ENCODE data around the gene SUPT6H.

Gene SUPT6H

DNA sequence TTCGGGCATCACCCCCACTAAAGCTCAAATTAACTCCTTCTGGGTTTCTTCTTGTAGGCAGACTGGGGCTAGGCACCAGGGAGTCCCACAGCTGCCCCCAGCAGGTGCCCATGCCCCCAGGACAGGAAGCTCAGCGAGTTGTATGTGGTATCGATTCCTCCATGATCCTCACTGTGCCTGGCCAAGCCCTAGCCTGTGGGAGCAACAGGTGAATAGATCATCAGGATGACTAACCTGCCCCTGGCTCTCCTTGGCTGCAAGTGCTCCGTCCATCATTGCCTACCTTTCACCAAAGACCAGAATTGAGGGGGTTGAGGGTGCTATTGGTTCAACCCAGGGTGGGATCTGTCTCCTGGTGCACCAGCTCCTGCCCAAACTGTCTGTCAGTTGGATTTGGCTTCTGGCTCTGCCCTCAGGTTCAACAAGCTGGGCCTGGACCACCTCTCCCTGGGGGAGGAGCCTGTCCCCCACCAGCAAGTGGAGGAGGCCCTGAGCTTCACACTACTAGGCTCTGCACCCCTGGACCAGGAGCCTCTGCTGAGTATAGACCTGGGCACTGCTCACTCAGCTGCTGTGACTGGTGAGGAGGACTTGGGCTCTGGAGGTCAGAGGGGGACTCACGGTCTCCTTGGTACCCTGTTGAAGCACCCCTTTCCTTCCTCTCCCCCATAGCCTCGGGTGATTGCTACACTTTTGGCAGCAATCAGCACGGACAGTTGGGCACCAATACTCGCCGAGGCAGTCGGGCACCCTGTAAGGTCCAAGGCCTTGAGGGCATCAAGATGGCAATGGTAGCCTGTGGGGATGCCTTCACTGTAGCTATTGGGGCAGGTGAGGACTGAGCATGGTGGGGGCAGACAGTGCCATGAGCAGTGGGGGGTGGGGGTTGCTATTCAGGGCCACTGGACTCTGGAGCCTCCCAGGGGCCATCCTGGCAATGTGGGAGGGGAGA is 78.7 kb downstream of the SUPT6H start:
- DNase-seq: no peak

DNA sequence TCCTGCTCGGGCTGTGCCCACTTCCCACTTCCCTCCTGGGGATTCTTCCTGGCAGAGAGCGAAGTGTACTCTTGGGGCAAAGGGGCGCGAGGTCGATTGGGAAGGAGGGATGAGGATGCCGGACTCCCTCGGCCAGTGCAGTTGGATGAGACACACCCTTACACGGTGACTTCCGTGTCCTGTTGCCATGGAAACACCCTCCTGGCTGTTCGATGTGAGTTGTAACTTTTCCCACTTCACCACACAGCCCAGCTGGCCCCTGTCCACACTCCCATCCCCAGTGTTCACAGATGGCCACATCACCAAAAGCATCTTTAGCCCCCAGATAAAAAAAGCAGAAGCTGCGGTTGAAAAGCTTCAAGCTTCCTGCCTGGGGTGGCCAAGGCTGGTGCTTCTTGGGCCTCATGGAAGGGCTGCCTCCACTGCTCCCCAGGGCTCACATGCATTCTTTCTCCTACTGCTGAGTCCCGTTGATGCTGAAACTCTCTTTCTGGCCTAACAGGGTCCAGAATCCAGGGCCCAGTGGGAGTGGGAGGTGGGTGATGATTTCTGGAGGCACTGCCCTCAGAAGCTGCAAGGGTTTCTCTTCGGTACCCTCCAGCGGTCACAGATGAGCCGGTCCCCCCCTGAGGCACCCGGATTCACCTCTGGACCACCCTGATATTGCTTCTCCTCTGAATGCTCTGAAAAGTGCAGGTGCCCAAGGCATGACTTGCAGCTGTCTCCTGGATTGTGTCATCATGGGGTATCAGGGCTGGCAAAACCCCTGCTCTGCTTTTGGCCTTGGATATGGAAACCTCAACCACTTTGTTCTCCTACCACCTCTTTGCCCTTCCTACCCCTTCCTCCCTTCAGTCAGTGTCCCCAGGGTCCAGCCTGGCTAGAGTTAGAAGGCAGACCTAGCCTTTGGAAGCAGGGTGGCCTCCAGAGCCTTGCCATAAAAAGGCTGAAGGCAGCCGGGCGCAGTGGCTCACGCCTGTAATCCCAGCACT is 79.6 kb downstream of the SUPT6H start:
- no peak for DNase-seq

DNA sequence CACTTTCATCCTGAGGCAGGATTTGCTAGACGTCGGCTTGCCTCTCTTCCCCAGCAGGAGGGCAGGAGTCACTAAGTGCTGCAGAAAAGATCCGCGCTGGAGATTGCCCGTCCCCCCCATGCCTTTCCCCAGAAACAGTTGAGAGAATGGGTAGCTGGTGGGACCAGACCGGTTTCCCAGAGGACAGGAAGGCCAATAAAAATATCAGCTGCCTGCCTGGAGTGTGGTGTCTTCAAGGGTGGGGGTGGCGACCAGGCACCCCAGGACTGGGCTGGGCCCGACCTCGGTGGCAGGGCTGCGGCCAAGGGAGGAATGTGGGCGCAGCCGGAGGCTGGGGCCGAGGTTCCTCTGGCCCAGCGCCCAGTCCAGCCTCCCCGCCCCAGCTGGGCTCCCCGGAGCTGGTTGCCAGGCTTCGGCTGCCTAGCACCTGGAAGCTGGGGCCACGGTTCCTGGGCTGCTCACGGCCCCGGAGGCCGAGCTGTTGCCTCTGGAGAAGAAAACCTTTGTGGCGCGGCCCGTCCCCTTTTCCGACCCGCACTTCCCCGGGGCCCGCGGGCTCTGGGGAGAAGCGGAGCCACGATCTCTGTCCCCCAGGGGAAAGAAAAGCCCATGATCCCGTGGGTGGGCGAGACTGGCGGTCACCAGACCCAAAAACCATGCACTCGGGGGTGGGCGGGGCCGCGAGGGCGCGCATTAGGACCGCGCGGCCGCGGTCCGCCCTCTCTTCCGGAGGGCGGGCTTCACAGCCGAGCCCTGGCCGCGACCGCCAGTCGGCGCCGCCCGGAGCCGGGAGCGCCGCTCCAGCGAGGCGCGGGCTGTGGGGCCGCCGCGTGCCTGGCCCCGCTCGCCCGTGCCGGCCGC is 81.5 kb downstream of the SUPT6H start, which contains the start of gene TRAF4:
TRAF4 (plus strand) TSS at position 769 of the 861 bp plus-strand sequence. CDS start 102 bp downstream, outside the sequence.
- DNase-seq: peak; percentile 72 to 79

DNA sequence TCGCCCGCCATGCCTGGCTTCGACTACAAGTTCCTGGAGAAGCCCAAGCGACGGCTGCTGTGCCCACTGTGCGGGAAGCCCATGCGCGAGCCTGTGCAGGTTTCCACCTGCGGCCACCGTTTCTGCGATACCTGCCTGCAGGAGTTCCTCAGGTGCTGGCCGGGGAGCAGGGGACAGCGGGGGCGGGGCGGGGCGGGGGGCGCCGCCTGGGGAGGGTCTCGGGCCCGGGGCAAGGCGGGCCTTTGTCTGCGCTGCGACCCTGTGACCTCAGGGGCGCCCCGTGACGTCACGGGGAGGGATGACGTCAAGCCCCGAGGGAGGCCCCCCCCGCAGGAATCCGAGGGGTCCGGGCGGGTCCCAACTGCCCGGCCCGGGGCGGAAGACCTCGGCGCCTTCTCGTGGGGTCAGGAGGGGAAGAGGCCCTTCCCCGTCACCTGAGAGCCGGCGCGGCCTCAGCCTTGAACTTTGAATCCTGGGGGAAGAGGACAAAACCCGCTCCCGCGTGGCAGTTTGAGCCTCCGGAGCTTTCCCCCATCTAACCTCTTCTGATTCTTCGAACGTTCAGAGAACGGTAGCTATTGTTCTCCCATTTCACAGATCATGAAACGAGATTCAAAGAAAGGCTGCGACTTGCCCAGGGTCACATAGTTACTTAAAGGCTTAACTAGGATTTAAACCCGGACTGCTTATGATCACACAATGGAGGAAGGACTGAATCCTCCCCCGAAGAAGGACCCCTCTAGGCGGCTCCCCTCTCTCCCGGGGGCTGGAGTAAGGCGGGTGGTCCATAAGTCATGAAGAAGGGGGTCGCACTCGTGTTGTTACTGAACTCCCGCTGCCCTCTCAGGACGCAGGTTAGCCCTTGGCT is 82.3 kb downstream of the SUPT6H start:
- peak in 1 of 2 experiments; percentile 8 for DNase-seq

DNA sequence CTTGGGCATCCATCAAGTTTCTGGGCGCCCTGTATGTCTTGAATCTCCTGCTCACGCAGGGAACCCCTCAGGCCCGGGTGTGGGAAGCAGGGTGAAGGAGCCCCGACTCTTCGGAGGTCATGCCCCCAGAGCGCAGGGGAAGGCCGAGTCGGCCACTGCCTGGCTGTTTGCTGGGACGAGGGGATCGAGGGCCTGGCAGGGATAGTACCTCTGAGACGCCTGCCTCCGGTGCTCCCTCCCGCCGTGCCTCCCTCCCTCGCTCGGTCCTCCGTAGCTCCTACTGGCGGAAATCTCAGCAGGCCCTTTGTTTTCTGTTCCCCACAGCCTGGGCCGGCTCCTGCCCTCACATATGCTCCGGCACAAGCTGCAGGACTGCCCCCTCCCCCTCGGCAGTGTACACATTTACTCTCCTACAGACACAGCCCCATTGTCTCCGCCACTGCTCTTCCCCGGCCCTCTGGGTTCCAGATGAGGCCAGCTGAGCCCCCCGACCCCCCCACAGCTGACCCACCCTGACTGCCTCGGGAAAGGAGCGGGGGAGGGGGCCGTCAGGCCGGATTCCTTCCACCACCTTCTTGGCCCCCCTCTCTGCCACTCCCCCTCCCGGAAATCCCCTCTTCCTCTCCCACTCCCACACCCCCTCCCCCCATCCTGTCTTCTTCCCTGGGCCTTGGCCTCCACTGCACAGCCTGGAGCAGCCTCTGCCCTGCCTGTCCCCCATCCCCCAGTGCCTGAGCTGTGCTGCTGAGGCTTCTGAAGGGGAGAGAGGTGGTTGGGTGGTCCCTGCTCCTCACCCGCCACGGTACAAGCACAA is 83.2 kb downstream of the SUPT6H start:
- DNase-seq: peak in 1 of 2 experiments; percentile 51

DNA sequence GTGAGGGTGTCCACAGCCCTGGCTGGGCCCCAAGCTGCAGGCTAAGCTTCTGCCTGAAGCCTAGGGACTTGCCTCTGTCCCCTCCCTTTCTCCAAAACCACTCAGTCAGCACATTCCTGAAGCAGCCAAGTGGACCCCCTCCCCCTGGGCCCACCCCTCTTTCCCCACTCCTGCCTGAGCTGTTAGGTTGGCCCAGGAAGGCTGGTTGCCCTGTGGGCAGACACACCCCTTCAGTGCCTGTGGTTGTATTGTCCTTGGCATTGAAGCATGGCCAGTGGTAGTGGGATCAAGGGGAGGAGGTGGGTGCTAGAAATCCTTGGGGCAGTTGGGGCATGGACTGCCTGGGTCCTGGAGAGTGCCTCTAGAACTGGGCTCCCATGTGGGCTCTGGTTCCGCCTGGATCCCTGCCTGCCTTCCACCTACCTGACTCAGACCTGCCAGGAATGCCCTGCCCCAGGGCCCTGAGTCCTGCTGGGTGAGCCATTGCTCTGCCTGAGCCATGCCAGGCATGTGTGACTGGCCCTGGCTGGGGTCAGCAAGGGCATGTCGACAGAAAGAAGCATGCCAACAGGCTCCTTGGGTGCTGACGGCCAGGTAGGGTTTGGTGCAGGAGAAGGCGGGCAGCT is 83.9 kb downstream of the SUPT6H start:
- no peak for DNase-seq

DNA sequence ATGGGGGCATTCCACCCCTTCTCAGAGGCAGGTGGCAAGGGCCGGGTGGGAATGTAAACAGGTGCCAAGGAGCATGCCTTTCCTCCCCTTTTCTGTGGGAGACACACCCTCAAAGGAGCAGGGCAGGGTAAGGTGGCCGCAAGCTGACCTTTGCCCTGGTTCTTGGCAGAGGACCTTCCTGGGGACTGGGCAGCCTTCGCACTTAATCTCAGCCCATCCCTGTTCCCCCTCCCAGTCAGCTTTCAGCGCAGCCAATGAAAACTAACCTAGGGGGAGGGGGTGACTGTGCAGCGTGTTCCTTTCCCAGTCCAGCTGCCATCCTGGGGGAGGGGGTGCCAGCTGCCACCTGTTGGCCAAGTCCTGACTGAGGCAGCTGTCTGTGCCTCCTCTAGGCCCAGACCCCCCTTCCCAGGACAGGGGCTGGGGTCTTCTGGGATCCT is 84.6 kb downstream of the SUPT6H start:
- peak; percentile 62 to 80 for DNase-seq

DNA sequence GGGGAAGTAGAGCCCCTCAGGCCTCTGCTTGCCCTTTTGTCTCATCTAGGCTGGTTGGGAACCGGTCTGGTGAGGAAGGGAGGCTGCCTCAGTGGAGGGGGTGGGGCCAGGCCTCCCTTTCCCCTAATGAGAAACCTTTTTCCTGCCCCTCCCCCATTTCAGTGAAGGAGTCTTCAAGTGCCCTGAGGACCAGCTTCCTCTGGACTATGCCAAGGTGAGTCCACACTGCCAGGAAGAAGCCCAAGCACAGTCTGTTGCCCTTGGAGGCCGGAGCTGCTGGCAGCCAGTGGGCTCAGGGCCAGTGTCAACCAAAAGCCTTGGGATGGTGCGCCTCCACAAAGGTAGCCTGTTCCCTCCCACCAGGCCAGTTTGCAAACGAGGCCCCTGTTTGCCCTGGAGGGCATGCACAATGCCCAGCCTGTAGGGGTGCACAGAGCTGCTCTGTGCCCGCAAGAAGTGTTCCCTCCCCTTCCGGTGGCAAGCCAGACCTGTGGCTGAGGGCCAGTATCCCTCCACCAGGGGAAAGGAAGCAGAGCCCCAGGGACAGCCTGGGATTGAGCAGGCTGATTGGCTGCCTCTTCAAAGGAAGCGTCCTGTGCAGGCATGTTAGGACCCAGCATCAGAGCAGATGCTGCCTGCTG is 85.2 kb downstream of the SUPT6H start:
- DNase-seq: peak; percentile 21 to 22

DNA sequence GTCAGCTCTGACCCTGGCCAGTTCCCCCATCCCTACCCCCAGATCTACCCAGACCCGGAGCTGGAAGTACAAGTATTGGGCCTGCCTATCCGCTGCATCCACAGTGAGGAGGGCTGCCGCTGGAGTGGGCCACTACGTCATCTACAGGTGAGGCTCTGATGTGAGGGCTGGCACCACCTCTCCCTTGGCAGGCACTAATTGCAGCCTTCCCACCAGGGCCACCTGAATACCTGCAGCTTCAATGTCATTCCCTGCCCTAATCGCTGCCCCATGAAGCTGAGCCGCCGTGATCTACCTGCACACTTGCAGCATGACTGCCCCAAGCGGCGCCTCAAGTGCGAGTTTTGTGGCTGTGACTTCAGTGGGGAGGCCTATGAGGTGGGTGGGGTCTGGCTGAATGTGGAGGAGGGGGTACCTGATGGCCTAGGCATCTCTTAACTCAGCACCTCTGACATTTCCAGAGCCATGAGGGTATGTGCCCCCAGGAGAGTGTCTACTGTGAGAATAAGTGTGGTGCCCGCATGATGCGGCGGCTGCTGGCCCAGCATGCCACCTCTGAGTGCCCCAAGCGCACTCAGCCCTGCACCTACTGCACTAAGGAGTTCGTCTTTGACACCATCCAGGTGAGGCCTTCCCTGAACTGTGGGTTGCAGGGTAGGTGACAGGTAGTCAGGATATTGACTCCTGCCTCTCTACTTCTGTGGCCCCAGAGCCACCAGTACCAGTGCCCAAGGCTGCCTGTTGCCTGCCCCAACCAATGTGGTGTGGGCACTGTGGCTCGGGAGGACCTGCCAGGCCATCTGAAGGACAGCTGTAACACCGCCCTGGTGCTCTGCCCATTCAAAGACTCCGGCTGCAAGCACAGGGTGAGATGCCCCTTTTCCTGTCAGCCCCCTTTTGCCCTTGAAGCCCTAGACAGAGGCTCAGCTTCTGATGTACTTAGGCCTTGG is 86.1 kb downstream of the SUPT6H start:
- DNase-seq: no peak

DNA sequence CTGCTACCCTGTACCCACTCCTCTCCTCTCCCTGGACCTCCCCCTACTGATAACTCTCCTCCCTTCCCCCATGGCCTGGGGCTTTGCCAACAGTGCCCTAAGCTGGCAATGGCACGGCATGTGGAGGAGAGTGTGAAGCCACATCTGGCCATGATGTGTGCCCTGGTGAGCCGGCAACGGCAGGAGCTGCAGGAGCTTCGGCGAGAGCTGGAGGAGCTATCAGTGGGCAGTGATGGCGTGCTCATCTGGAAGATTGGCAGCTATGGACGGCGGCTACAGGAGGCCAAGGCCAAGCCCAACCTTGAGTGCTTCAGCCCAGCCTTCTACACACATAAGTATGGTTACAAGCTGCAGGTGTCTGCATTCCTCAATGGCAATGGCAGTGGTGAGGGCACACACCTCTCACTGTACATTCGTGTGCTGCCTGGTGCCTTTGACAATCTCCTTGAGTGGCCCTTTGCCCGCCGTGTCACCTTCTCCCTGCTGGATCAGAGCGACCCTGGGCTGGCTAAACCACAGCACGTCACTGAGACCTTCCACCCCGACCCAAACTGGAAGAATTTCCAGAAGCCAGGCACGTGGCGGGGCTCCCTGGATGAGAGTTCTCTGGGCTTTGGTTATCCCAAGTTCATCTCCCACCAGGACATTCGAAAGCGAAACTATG is 87.0 kb downstream of the SUPT6H start:
- DNase-seq: no peak

DNA sequence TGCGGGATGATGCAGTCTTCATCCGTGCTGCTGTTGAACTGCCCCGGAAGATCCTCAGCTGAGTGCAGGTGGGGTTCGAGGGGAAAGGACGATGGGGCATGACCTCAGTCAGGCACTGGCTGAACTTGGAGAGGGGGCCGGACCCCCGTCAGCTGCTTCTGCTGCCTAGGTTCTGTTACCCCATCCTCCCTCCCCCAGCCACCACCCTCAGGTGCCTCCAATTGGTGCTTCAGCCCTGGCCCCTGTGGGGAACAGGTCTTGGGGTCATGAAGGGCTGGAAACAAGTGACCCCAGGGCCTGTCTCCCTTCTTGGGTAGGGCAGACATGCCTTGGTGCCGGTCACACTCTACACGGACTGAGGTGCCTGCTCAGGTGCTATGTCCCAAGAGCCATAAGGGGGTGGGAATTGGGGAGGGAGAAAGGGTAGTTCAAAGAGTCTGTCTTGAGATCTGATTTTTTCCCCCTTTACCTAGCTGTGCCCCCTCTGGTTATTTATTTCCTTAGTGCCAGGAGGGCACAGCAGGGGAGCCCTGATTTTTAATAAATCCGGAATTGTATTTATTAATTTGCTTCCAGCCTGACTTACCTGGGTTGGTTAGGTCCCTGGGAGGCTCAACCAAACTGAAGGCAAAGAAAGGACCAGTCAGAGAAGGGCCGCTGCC is 87.6 kb downstream of the SUPT6H start:
- DNase-seq: no peak

DNA sequence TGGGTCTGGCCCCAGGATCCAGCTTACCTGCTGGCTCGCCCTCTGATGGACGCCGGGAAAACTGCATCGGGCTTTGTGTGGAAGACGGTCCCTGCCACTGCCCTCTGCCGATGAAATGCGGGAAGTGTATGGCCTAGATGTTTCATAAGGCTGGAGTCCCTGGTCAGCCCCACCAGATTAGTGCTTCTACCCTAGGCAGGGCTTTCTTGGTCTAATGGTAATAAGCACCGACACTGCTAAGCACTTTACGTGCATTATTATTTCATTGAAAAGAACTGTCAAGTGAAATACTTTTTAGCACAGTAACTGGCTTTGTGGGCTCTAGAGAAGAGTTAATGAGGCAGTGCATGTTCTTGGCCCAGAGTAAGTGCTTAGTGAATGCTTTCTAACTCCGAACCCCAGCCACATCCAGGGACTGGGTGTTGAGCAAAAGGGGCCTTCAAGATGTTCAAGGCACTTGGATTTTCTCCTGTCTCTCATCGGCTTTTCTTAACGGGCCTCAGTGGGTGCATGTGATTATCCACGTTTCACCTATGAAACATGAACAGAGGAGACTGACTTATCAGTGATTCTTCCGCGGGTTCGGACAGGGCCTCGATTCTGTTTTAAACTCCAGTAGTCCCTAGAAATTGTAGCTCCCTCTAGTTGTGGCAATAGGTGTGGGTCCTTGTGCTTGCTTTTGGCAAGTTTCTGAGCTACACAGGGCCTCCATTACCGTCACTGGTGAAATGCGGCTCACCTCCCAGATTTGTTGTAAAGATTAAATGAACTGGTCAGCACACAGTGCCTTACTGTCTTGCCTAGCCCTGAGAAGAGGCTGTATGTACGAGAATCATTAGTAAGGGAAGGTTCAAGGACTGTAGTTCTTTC is 88.4 kb downstream of the SUPT6H start:
- DNase-seq: peak; percentile 90 to 91

DNA sequence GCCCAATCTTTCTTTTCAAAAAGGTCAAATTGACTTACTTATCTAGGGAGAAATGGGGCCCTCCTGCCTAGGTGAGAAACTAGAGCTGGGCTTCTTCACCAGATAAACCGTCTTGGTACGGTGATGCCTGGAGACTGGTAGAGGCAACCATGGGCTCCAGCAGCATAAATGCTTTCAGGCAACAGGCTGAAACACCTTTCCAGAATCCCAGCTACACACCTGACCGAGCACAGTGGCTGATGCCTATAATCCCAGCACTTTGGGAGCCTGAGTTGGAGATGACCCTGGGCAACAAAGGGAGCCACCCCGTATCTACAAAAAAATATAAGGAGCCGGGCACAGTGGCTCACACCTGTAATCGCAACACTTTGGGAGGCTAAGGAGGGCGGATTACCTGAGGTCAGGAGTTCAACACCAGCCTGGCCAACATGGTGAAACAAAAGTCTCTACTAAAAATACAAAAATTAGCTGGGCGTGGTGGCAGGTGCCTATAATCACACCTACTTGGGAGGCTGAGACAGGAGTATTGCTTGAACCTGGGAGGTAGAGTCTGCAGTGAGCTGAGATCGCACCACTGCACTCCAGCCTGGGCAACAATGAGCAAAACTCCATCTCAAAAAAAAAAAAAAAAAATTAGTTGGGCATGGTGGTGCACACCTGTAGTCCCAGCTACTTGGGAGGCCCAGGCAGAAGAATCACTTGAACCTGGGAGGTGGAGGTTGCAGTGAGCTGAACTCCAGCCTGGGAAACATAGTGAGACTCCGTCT is 89.8 kb downstream of the SUPT6H start:
- DNase-seq: no peak

Measured in SHP77 (cell line).